GM10847 (cell line): Measurements from ENCODE around the gene CYB561.

Source experiments
- POLR2A ChIP-seq: IDR thresholded peaks from 2 replicates; pipeline ENCODE4 v1.6.1; 2011; ENCODE audit not compliant: insufficient read length; ENCODE audit errors: extremely low read depth

CYB561 gene

GRCh38 chr17:63433746-63434591, 12.1 kb downstream of the CYB561 start:
- no peak for TF ChIP-seq POLR2A

DNA sequence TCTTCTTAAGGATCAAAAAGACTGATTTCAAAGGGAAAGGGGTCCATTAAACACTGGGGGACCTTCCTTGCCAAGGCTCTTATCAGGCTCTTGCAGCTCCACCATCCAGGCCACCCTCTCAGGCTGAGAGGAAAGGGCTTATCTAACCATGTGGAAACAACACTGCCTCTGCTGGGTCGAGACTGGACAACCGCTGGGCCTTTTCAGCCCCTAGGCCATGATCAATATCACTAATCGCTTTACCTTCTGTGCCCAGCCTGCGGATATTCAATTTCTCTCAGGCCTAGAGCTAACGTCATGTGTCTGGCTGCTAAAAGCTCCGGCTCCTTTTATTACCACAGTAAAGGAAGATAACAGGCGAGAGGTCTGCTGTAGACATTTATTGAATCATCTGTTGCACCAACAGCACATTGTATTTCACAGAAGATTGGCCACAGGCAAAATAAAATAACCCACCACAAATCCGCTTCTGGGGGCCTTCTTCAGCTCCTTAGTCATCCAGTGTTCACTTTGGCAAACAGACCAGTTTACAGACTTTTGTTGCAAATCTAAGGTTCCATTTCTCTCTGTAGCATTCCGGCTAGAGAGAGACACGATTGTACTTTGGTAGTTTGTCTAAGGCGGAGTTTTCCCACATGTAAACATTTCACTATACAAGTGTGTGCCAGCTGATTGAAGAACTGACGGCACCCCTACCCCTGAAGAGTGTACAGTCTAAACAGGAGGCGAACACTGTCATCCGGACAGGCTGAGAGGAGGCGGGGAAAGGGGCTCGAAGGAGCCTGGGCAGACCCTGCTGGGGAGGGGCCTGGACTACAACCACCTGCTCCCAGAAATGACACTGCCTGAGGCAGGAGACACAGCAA, 13.9 kb downstream of the CYB561 start:
- TF ChIP-seq POLR2A: no peak

DNA sequence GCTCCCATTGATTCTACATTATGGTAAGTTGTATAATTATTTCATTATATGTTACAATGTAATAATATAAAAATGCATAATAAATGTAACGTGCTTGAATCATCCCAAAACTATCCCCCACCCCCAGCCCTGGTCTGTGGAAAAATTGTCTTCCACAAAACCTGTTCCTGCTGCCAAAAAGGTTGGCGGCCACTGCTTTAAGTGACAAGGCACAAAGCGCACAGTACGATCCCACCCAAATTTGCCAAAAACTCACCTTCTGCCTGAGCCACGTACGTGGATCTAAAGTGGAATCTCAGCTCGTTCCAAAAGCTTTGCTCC, 14.5 kb downstream of the CYB561 start:
- TF ChIP-seq POLR2A: no peak

DNA sequence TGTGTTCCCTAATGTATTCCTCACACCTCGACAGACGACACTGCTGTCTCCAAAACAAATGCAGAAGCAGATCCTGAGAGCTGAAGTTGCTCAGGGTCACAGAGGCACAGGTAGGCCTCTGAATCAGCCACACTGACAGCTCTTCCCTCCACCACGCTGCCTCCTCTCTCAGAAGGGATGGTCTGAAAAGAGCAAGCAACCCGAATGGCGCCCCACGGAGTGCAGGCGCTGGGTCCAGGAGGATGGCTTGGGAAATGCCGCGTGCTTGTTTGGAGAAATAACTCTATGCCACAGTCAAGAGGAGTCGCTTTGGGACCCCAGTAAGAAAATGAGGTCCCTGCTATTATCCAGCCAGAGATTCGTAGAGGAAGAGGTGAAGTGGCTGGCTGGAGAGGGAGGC, 15.9 kb downstream of the CYB561 start:
- no peak for TF ChIP-seq POLR2A

- no peak for TF ChIP-seq POLR2A
Measured at GRCh38 chr17:63429766-63430165, 16.3 kb downstream of the CYB561 start.

GRCh38 chr17:63426917-63427308, 19.2 kb downstream of the CYB561 start:
- TF ChIP-seq POLR2A: no peak

DNA sequence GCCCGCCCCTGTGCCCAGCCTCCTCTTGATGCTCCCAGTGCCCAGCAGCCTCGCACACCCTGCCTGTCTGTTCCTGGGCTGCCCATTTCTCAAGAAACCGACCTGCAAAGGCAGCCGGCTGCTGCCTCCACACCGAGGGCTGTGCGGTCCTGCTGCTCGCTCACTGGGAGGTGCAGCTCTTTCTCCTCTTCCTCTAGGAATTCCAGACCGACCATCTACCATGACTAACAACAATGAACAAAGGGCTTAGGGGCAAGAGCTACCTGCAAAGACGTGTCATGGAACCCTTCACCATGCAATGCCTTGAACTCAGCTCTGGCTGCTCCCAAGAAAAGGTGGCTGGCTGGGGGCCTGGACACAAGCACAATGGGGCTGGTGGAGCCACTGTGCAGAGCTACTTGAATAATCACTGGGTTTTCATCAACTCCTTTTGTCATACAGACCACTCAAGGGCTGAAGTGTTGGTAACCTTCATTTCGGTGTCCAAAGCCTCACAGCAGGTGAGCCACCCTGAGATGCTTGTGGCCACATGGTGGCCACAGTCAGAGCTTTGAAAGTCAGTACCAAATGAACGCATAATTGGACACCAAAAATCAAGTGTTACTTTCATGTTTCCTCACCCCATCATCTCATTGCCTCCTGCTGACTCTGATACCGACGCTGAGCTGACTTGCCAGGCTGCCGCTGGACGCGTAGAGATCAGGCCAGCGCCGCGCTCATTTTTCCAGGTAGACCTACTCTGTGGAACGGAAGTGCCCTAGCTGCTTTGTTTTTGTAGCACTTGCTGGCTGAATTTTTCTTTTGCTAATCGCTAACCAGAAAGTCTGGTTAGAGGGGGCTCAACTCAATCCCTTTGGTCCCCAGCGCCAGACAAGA, 19.8 kb downstream of the CYB561 start:
- TF ChIP-seq POLR2A: no peak

DNA sequence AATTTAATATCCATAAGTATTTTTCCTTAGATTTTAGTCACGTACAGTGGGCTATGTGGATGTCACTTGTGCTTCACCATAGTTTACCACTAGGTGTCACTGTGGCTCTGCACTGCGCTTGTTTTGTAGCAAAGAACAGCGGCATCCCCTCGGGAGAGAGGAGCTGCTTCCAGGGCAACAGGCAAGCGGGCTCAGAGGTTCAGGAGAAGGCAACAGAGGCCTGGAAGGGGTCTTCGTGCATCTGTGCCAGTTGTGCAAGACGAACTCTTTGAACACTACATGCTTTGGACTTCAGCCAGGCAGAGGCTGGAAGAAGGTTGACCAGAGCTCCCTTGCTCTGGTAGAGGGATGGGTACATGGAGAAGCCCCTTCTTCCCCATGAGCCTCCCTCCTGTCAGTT, 20.6 kb downstream of the CYB561 start:
- TF ChIP-seq POLR2A: no peak

DNA sequence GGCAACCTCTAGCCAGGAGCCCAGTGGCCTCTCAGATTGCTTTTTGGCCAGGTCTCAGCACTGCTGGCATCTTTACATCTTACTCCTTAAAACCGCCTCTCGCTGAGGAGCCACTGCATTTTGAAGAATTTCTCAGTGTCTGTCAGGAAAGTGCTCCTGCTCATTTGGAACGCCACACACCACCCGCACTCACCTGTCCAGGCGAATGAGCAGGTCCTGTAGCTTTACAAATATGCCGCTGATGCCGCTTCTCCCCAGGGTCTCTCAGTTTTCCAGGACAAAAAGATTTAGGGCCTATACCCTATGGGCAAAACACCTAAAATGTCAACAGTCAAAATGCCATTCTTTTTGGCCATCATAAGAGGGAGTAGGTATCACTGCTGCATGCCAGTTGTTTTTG, 22.1 kb downstream of the CYB561 start:
- TF ChIP-seq POLR2A: no peak

DNA sequence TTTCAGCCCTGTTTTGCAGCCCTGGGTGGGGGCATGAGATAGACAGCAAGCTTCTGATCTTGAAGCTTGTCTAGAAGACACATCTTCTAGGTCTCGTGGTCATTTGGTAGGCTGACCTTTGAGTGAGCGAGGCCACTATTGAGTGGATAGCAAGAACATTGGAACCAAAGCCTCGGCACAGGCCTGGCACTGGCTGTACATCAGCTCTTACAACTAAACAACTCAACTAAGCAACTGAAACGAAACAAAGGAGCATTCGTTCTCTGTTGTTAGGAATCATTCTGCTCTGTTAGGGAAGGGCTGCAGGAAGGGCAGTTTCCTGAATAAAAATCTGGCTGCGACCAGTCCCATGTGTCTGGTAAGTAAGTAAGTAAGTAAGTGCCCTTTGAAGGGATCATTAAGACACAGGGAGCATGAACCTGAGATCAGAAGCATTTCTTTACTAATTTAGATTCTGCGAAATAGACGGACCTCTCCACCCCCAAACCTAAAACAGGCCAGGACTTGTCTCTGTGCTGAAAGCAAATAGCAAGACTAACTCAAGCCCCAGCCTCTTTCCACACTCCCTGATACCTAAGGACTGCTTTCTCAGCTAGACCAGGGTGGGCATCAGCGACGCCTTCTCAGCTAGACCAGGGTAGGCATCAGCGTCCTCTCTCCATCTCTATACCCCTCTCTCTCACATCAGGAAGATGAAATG, 22.7 kb downstream of the CYB561 start:
- no peak for TF ChIP-seq POLR2A

DNA sequence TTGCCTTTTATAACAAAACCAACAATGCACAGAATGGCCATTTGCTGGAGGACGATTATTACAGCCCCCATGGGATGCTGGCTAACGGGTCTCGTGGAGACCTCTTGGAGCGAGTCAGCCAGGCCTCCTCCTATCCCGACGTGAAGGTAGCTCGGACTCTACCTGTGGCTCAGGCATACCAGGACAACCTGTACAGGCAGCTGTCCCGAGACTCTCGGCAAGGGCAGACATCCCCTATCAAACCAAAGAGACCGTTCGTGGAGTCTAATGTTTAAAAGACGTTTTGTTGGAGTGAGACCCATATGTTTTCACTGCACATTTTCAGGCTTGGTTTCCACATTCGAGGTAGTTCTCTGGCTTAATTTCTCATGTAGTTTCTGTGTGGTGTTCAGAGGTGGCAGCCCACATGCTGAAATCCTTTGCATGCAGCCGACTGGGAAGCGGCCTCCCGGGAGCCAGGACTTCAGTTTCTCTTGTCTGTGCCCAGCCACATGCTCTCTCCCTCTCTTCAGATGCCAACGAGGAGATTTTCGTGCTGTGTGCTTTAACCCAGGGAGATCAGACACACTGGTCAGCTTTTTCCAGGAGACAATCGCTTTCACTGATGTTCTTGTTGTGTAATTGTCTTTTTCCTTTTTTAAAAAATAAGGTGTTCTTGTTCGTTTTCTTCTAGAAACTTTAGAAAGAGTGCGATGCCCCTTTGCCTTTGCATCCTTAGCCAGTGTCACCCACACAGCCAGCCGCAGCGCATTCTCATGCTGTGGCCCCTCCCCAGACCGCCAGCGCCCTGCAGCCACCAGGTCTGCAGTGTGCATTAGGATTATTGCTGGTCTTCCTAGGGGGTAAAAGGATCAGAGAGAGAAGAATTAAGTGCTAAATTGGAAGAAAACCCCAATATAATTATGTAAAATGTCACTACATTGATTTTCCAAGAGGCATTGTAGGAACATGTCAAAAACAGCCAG, 24.1 kb downstream of the CYB561 start:
- TF ChIP-seq POLR2A: no peak

DNA sequence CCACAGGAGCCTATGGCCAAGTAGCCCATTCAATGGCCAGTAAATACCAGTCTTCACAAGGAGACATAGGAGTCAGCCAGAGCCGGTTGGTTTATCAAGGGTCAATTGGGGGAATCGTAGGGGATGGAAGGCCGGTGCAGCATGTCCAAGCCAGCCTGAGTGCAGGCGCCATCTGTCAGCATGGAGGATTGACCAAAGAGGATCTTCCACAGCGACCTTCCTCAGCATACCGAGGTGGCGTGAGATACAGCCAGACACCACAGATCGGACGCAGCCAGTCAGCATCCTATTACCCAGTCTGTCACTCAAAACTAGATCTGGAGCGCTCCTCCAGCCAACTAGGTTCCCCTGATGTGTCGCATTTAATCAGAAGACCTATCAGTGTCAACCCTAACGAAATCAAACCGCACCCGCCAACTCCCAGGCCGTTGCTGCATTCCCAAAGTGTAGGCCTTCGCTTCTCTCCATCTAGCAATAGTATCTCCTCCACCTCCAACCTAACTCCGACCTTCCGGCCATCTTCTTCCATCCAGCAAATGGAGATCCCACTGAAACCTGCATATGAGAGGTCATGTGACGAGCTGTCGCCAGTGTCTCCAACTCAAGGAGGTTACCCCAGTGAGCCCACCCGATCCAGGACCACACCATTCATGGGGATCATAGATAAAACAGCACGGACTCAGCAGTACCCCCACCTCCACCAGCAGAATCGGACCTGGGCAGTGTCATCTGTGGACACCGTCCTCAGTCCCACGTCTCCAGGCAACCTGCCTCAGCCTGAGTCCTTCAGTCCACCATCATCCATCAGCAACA, 25.0 kb downstream of the CYB561 start:
- no peak for TF ChIP-seq POLR2A
